ENCODE data around the gene MYF6. TPM values are rescaled to one million over a fixed set of nuclear protein-coding genes. Genes with fewer than 3 reads are reported as not detected.
"Not testable (repeated sequence)": the region's sequence is repeated elsewhere in the genome, so short reads cannot be mapped to it uniquely, and the experiment has no call there.

MYF6 gene
- total RNA-seq (not detected), polyA plus RNA-seq (under 1 TPM in 2 of 3 donors, not detected in 1; 0.03 to 0.04 TPM)
- long read RNA-seq, donor 1 = 0 reads
- long read RNA-seq, donor 2 = 0 reads

DNA sequence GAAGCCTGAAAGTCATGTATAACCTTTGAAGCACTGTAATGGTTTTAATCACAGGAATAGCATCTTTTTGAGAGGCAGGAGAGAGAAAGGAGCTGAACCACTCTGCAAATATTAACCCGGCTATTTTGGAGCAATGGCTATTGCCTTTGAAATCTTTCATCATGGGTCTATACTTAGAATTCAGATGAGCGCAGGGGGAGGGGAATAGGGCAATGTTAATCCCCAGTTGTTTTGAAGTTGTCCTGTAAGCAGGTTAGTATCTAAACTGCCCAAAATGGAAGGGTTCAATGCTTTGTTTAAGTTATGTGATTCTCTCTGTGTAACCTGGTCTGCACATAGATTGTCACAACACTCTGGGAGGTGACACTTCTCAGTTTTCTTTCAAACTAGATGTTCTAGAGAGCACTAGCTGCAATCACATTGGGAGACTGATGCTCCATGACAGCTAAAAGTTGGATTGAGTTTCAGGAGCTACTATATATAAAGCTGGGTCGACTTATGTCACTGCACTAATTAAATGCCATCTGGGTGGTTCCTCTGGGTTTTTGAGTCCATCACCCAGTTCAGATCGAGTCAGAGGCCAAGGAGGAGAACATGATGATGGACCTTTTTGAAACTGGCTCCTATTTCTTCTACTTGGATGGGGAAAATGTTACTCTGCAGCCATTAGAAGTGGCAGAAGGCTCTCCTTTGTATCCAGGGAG is at the start of gene MYF6:
MYF6 (plus strand) TSS at position 509 of the 704 bp plus-strand sequence; CDS start at position 595, 86 bp downstream.
- DNase-seq = no peak
- Histone ChIP-seq H3K36me3 (no peaks in the 10 kb centered on the region), H3K27ac (no peak within 1 kb of the TSS), H3K4me1 (peaks cover 0 to 8% (median 7%) of the 10 kb centered on the region in 6 donors), H3K27me3 (replicated peaks in 1 of 7) (peaks cover 0 to 49% (median 19%) of the 10 kb centered on the region in 7 donors), H3K4me3 (peak within 1 kb of the TSS in 1 of 8 donors; percentile 37), H3K9me3 (no peaks in the 10 kb centered on the region)
- WGBS, 5 donors = 54 to 76% (median 60%) methylated on average over 4 of the region's 4 CpGs
- TF ChIP-seq POLR2AphosphoS5 (IDR thresholded peaks at IDR 0.05) = no peak
- TF ChIP-seq, protein P1, sequence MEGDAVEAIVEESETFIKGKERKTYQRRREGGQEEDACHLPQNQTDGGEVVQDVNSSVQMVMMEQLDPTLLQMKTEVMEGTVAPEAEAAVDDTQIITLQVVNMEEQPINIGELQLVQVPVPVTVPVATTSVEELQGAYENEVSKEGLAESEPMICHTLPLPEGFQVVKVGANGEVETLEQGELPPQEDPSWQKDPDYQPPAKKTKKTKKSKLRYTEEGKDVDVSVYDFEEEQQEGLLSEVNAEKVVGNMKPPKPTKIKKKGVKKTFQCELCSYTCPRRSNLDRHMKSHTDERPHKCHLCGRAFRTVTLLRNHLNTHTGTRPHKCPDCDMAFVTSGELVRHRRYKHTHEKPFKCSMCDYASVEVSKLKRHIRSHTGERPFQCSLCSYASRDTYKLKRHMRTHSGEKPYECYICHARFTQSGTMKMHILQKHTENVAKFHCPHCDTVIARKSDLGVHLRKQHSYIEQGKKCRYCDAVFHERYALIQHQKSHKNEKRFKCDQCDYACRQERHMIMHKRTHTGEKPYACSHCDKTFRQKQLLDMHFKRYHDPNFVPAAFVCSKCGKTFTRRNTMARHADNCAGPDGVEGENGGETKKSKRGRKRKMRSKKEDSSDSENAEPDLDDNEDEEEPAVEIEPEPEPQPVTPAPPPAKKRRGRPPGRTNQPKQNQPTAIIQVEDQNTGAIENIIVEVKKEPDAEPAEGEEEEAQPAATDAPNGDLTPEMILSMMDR (IDR thresholded peaks at IDR 0.05 in 8 of 11, conservative IDR thresholded peaks at IDR 0.05 in 3 of 11) = no peak
- TF ChIP-seq POLR2A (IDR thresholded peaks at IDR 0.05) = no peak
- intact Hi-C loops (cut with DNase I; ENCODE audit: low total_unique reads) = no loop called here

DNA sequence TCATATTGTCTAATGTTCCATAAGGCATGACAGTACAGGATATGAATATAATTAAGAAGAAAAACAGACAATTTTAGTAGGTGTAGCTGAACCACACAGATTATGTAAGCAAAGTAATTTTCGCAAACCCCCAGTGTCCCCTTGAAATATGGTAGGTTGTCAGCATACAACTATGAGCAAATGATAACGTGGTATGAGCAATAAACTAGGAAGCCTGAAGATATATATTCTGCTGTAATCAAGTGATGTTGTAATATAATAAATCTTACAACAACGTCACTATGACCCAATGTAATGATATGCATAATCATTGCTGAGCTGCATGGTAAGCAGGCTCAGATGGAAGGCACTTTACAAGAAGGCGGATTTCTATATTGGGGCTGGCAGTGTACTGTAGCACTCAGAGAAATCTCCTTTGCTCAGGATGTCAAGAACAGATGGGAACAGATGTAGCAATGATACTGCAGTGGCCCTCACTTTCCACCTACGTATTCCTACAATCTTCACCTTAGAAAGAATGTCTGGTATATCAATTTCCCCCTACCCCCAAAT is 47.8 kb upstream of the MYF6 start:
- H3K9me3 ChIP-seq = no peaks in the 10 kb centered on the region
- TF ChIP-seq, protein P1 (IDR thresholded peaks at IDR 0.05 in 8 of 11, conservative IDR thresholded peaks at IDR 0.05 in 3 of 11) = no peak
- TF ChIP-seq POLR2AphosphoS5 (IDR thresholded peaks at IDR 0.05) = no peak
- no peak for TF ChIP-seq POLR2A (IDR thresholded peaks at IDR 0.05)
- no peaks in the 10 kb centered on the region for H3K4me1 ChIP-seq
- H3K36me3 ChIP-seq = no peaks in the 10 kb centered on the region
- no peak for DNase-seq
- 69 to 83% (median 77%) methylated on average over 5 of the region's 5 CpGs for WGBS, 5 donors
- H3K27me3 ChIP-seq (replicated peaks in 1 of 7) = no peaks in the 10 kb centered on the region
- intact Hi-C loops (cut with DNase I; ENCODE audit: low total_unique reads) = no loop called here
- H3K27ac ChIP-seq = no peak overlapping the region
- no peak overlapping the region for H3K4me3 ChIP-seq

DNA sequence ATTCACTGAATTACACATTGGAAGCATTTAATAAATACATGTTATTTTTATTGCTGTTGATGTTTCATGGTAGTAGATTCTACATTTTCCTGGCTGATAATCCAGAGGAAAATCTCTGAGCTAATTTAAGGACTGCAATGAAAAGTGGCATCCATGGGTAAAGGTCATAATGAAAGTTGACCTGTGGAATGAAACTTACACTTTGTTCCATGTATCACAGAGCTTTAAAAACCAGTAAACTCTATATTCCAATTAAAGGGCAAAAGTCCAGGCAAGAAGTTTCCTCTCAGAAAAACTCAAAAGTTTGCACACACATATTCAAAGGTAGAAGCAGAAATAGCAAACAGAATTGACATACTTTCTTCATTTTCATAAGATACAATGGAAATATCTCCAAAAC is 44.8 kb upstream of the MYF6 start:
- no peaks in the 10 kb centered on the region for H3K27me3 ChIP-seq (replicated peaks in 1 of 7)
- no peaks in the 10 kb centered on the region for H3K9me3 ChIP-seq
- no peak overlapping the region for H3K4me3 ChIP-seq
- H3K36me3 ChIP-seq = no peaks in the 10 kb centered on the region
- no peak for DNase-seq
- TF ChIP-seq, protein P1 (IDR thresholded peaks at IDR 0.05 in 8 of 11, conservative IDR thresholded peaks at IDR 0.05 in 3 of 11) = no peak
- TF ChIP-seq POLR2A (IDR thresholded peaks at IDR 0.05) (no peak), POLR2AphosphoS5 (IDR thresholded peaks at IDR 0.05) (no peak)
- H3K27ac ChIP-seq = no peak overlapping the region
- intact Hi-C loops (cut with DNase I; ENCODE audit: low total_unique reads) = no loop called here
- H3K4me1 ChIP-seq = no peaks in the 10 kb centered on the region

DNA sequence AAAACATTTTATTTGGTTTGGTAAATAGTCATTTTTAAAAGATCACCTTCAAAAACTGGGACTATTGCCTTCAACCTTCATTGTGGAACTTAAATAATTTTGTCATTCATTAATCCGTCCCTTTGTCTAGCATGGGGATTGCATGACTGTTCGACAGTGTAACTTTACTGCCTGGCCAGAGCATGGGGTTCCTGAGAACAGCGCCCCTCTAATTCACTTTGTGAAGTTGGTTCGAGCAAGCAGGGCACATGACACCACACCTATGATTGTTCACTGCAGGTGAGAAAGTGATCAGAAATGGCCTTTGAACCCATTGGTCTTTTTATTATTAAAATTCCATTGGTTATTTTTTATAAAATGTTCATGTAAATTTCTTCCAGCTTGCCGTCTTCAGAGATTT is 37.2 kb upstream of the MYF6 start:
- H3K4me1 ChIP-seq = no peaks in the 10 kb centered on the region
- H3K27ac ChIP-seq = no peak overlapping the region
- H3K27me3 ChIP-seq (replicated peaks in 1 of 7) = no peaks in the 10 kb centered on the region
- H3K4me3 ChIP-seq = no peak overlapping the region
- TF ChIP-seq, protein P1 (IDR thresholded peaks at IDR 0.05 in 8 of 11, conservative IDR thresholded peaks at IDR 0.05 in 3 of 11) = no peak
- TF ChIP-seq POLR2AphosphoS5 (IDR thresholded peaks at IDR 0.05) (no peak), POLR2A (IDR thresholded peaks at IDR 0.05) (no peak)
- WGBS, 5 donors = 69 to 72% (median 71%) methylated on average over 5 of the region's 5 CpGs
- H3K9me3 ChIP-seq = no peaks in the 10 kb centered on the region
- no peak for DNase-seq
- H3K36me3 ChIP-seq = no peaks in the 10 kb centered on the region
- intact Hi-C loops (cut with DNase I; ENCODE audit: low total_unique reads) = no loop called here

DNA sequence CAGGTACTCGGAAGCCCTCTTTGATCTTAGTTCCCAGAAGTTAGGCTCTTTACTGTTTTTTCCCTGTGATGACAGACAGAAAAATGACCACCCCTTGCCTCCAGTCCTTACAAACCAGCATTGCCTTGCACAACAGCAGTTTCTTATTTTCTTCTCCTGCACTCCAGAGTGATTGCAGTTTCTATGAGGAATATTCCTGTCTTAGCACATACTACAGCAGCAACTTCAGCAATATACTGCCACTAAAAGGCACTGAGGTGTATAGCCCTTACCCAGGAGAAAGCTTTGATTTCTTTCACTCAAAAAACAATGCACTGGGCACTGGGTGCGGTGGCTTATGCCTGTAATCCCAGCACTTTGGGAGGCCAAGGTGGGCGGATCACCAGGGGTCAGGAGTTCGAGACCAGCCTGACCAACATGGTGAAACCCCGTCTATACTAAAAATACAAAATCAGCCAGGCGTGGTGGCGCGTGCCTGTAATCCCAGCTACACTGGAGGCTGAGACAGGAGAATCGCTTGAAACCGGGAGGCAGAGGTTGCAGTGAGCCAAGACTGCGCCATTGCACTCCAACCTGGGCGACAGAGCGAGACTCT is 31.3 kb upstream of the MYF6 start:
- H3K36me3 ChIP-seq; intact Hi-C loops (cut with DNase I; ENCODE audit: low total_unique reads); H3K4me3 ChIP-seq; H3K27me3 ChIP-seq (replicated peaks in 1 of 7); H3K9me3 ChIP-seq; H3K4me1 ChIP-seq; H3K27ac ChIP-seq: not testable (repeated sequence)
- 89 to 96% (median 93%) methylated on average over 13 of the region's 13 CpGs for whole genome bisulfite sequencing, 5 donors
- peak; percentile 27 for DNase-seq
